ENCODE measurements around the gene DDR2.

Gene DDR2

GRCh38 chr1:162671664-162672410, 39.6 kb downstream of the DDR2 start:
- no peak for DNase-seq

- DNase-seq: peak in 1 of 51 donors; percentile 7
Measured at GRCh38 chr1:162672622-162673260, 40.5 kb downstream of the DDR2 start.

- DNase-seq: no peak
Measured at GRCh38 chr1:162674034-162674608, 41.9 kb downstream of the DDR2 start.

GRCh38 chr1:162676087-162676486, 43.8 kb downstream of the DDR2 start:
- DNase-seq: peak in 1 of 51 donors; percentile 11

- DNase-seq: no peak
Measured at GRCh38 chr1:162676750-162677149, 44.5 kb downstream of the DDR2 start.

- DNase-seq: no peak
Measured at GRCh38 chr1:162677607-162678371, 45.5 kb downstream of the DDR2 start.

GRCh38 chr1:162678439-162678838, 46.2 kb downstream of the DDR2 start:
- no peak for DNase-seq

- no peak for DNase-seq
Measured at GRCh38 chr1:162679298-162679697, 47.0 kb downstream of the DDR2 start.

GRCh38 chr1:162680419-162681121, 48.3 kb downstream of the DDR2 start:
- no peak for DNase-seq

GRCh38 chr1:162681122-162681436, 48.8 kb downstream of the DDR2 start:
- DNase-seq: no peak

- no peak for DNase-seq
Measured at GRCh38 chr1:162682013-162682419, 49.8 kb downstream of the DDR2 start.

GRCh38 chr1:162687870-162688269, 55.6 kb downstream of the DDR2 start:
- no peak for DNase-seq

GRCh38 chr1:162688521-162688920, 56.3 kb downstream of the DDR2 start:
- no peak for DNase-seq

- DNase-seq: no peak
Measured at GRCh38 chr1:162688931-162689330, 56.7 kb downstream of the DDR2 start.

- DNase-seq: no peak
Measured at GRCh38 chr1:162689745-162690671, 57.7 kb downstream of the DDR2 start.

- DNase-seq: peak in 6 of 51 donors; percentile 8 to 40 (median 12)
Measured at GRCh38 chr1:162690672-162691434, 58.6 kb downstream of the DDR2 start.

- no peak for DNase-seq
Measured at GRCh38 chr1:162691999-162692575, 59.8 kb downstream of the DDR2 start.

GRCh38 chr1:162694911-162695310, 62.6 kb downstream of the DDR2 start:
- DNase-seq: no peak

GRCh38 chr1:162695687-162696086, 63.4 kb downstream of the DDR2 start:
- DNase-seq: no peak
